GM10266 (cell line): ENCODE results near the gene GPC2.

Source experiments
- DNase-seq: peaks from one replicate; pipeline ENCODE4 v3.0.0; 2012; ENCODE audit errors: extremely low spot score
- CTCF ChIP-seq: IDR thresholded peaks from 2 replicates; pipeline ENCODE4 v1.5.1; 2012; ENCODE audit warnings: mild to moderate bottlenecking, low read depth; ENCODE audit not compliant: control insufficient read depth, insufficient read depth; ENCODE audit errors: missing control alignments

Gene GPC2

GRCh38 chr7:100155553-100156317 lies 21.4 kb downstream of the GPC2 start:
- no peak for DNase-seq
- no peak for TF ChIP-seq CTCF

GRCh38 chr7:100154651-100155491 lies 22.3 kb downstream of the GPC2 start:
- no peak for TF ChIP-seq CTCF
- DNase-seq = no peak

- no peak for TF ChIP-seq CTCF
- DNase-seq = no peak
Measured at GRCh38 chr7:100153708-100154535, 23.3 kb downstream of the GPC2 start.

- TF ChIP-seq CTCF = no peak
- DNase-seq = no peak
Measured at GRCh38 chr7:100152937-100153666, 24.1 kb downstream of the GPC2 start.

- no peak for DNase-seq
- no peak for TF ChIP-seq CTCF
Measured at GRCh38 chr7:100152404-100152803, 24.8 kb downstream of the GPC2 start.

GRCh38 chr7:100148559-100149328 lies 28.4 kb downstream of the GPC2 start, which contains the start of gene LAMTOR4:
TSS of gene LAMTOR4 (plus strand) at chr7:100148918. CDS start at chr7:100148973, 55 bp downstream.
- no peak for TF ChIP-seq CTCF
- DNase-seq = peak; percentile 96
